GM10266 (cell line): ENCODE measurements around the gene RAB40B.
"Not testable (repeated sequence)": the region's sequence is repeated elsewhere in the genome, so short reads cannot be mapped to it uniquely, and the experiment has no call there.

Experiments used
- DNase-seq: peaks from one replicate; pipeline ENCODE4 v3.0.0; 2012; ENCODE audit errors: extremely low spot score
- CTCF ChIP-seq: IDR thresholded peaks from 2 replicates; pipeline ENCODE4 v1.5.1; 2012; ENCODE audit warnings: mild to moderate bottlenecking, low read depth; ENCODE audit not compliant: control insufficient read depth, insufficient read depth; ENCODE audit errors: missing control alignments

Gene RAB40B

GRCh38 chr17:82657926-82658325 is 40.6 kb downstream of the RAB40B start:
- no peak for TF ChIP-seq CTCF
- DNase-seq: no peak

- no peak for TF ChIP-seq CTCF
- no peak for DNase-seq
Measured at GRCh38 chr17:82656266-82656665, 42.2 kb downstream of the RAB40B start.

DNA sequence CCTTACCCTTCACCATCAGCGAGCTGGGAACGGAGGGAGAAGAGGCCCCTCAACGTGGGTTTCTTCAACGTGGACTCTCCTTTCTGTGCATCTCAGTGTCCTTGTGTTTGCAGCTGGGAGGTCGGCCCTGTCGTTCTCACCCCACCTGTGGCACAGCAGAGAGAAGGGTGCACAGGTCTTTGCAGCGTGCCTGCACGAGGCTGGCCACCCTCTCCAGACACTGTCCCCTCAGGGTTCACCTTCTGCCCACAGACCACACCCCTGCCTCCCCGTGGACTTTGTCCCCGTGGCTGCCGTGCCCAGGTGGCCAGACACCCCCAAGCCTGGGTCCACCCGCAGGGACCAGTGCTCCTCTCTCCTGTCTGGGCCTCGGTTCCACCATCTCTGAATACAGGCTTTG is 43.0 kb downstream of the RAB40B start:
- no peak for DNase-seq
- TF ChIP-seq CTCF: no peak

DNA sequence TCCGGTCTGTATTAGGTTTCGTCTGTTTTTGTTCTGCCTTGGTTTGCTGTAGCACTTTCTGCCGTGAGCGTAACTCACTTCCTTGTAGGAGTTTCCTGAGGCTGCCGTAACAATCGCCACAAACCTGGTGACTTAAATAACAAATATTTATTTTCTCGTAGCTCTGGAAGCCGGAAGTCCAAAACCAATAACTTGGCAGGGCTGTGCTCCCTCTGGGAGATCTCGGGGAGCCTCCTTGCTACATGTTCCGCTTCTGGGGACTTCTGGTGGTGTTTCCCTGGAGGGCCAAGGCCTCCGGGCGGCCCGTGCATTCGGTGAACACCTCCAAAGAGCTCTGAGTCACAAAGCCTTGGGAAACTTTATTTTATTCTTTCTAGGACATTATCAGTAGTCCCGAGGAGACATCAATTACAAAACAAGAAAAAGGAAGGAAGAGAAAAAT is 43.4 kb downstream of the RAB40B start:
- no peak for TF ChIP-seq CTCF
- no peak for DNase-seq

- not testable (repeated sequence) for DNase-seq
Measured at GRCh38 chr17:82654611-82655010, 43.9 kb downstream of the RAB40B start.

DNA sequence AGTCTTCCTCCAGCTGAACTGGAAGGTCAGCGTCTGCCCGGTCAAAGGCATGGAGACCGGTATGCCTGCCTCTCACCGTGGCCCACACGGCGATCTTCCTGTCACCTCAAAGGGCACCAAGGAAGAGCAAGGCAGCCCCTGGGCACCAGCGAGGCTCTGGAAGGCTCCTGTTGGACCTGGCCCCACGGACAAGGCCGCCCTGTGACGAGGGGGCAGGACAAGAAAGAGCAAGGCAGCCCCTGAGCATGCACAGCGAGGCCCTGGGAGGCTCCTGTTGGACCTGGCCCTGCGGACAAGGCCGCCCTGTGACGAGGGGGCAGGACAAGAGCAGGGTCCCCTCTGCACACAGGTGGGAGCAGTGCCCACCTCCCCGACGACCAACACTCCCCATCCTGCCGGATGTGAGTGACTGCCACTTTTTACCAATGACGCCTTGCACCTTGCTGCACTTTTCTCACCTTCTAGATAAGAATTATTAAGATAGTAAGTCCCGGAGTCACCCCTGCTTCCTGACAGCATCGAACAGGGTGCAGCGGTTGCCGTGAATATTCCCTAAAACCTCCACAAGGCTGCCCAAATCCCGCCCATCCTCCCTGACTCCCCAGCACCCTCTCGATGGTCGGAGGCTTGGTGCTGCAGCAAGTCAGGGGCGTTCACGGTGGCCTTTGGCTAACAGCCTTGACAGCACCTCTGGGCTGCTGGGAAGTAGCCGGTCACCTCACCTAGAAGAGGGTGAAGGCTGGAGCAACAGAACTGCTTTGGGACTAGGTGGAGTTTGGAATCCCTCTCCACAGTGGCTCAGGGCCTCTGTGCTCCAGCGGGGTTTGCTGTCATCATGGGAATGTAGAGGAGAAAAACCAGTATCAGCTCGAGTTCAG is 44.6 kb downstream of the RAB40B start:
- no peak for TF ChIP-seq CTCF
- DNase-seq: no peak

- no peak for TF ChIP-seq CTCF
- DNase-seq: no peak
Measured at GRCh38 chr17:82650723-82651122, 47.8 kb downstream of the RAB40B start.
